H9 (cell line): Measurements from ENCODE around the gene PPP1R14B. TPM values are rescaled to one million over a fixed set of nuclear protein-coding genes. Genes with fewer than 3 reads are reported as not detected.

Source experiments
- DNase-seq: peaks from one replicate; pipeline ENCODE4 v3.0.0-alpha.2; 2017
- H2AFZ ChIP-seq: one replicate; pipeline ENCODE4 v1.6.1; 2013; ENCODE audit warnings: mild to moderate bottlenecking, low read length, control low read depth, moderate library complexity
- H2AK5ac ChIP-seq: 2 replicates; pipeline ENCODE4 v1.6.1; 2013; ENCODE audit warnings: low read length, control low read depth, mixed read lengths; ENCODE audit not compliant: insufficient read length
- H2BK120ac ChIP-seq: one replicate; pipeline ENCODE4 v1.6.1; 2013; ENCODE audit warnings: low read depth, mild to moderate bottlenecking, low read length, control low read depth, inconsistent platforms; ENCODE audit not compliant: poor library complexity, severe bottlenecking
- H2BK12ac ChIP-seq: 2 replicates; pipeline ENCODE4 v1.6.1; 2013; ENCODE audit warnings: low read length, control low read depth, mixed read lengths, low read depth; ENCODE audit not compliant: insufficient read length
- H2BK15ac ChIP-seq: 2 replicates; pipeline ENCODE4 v1.6.1; 2013; ENCODE audit warnings: low read depth, low read length, control low read depth
- H2BK20ac ChIP-seq: one replicate; pipeline ENCODE4 v1.6.1; 2013; ENCODE audit warnings: low read depth, mild to moderate bottlenecking, low read length, control low read depth, inconsistent platforms; ENCODE audit not compliant: poor library complexity, severe bottlenecking
- H2BK5ac ChIP-seq: 2 replicates; pipeline ENCODE4 v1.6.1; 2013; ENCODE audit warnings: low read length, control low read depth, mixed read lengths; ENCODE audit not compliant: insufficient read length
- H3K14ac ChIP-seq: 2 replicates; pipeline ENCODE4 v1.6.1; 2013; ENCODE audit warnings: low read length, control low read depth; ENCODE audit not compliant: insufficient read depth
- H3K18ac ChIP-seq: 2 replicates; pipeline ENCODE4 v1.6.1; 2013; ENCODE audit warnings: low read depth, mild to moderate bottlenecking, mixed read lengths, low read length, control low read depth; ENCODE audit not compliant: insufficient read length
- H3K23ac ChIP-seq: 2 replicates; pipeline ENCODE4 v1.6.1; 2013; ENCODE audit warnings: low read length, control low read depth, mixed read lengths, low read depth; ENCODE audit not compliant: insufficient read length
- H3K23me2 ChIP-seq: 2 replicates; pipeline ENCODE4 v1.6.1; 2013; ENCODE audit warnings: low read depth, mild to moderate bottlenecking, mixed read lengths, low read length, control low read depth; ENCODE audit not compliant: insufficient read length, poor library complexity, severe bottlenecking
- H3K27ac ChIP-seq: 2 replicates; pipeline ENCODE4 v1.5.1; 2013; ENCODE audit warnings: low read length, control low read depth, mixed read lengths, low read depth; ENCODE audit not compliant: insufficient read length
- H3K27me3 ChIP-seq: 2 replicates; pipeline ENCODE4 v1.6.1; 2013; ENCODE audit warnings: low read length, control low read depth, inconsistent platforms; ENCODE audit not compliant: insufficient read depth
- H3K4ac ChIP-seq: 2 replicates; pipeline ENCODE4 v1.6.1; 2013; ENCODE audit warnings: low read depth, mild to moderate bottlenecking, control low read depth, inconsistent platforms, low read length, moderate library complexity
- H3K4me1 ChIP-seq: 2 replicates; pipeline ENCODE4 v1.6.1; 2013; ENCODE audit warnings: low read length, control low read depth, inconsistent platforms; ENCODE audit not compliant: insufficient read depth
- H3K4me2 ChIP-seq: 2 replicates; pipeline ENCODE4 v1.6.1; 2013; ENCODE audit warnings: low read length, control low read depth, mixed read lengths; ENCODE audit not compliant: insufficient read length, insufficient read depth
- H3K56ac ChIP-seq: 2 replicates; pipeline ENCODE4 v1.6.1; 2013; ENCODE audit warnings: low read depth, mild to moderate bottlenecking, mixed read lengths, low read length, control low read depth; ENCODE audit not compliant: insufficient read length
- H3K79me1 ChIP-seq: 2 replicates; pipeline ENCODE4 v1.6.1; 2013; ENCODE audit warnings: low read depth, mild to moderate bottlenecking, moderate library complexity, low read length, control low read depth, inconsistent platforms; ENCODE audit not compliant: insufficient read depth, poor library complexity, severe bottlenecking
- H3K79me2 ChIP-seq: 2 replicates; pipeline ENCODE4 v1.6.1; 2013; ENCODE audit warnings: low read length, control low read depth, inconsistent platforms; ENCODE audit not compliant: insufficient read depth
- H3K9ac ChIP-seq: 2 replicates; pipeline ENCODE4 v1.6.1; 2013; ENCODE audit warnings: low read length, control low read depth, mixed read lengths; ENCODE audit not compliant: insufficient read length; ENCODE audit errors: extremely low read depth
- H3K9me3 ChIP-seq: one replicate; pipeline ENCODE4 v1.6.1; 2013; ENCODE audit warnings: low read depth, low read length, inconsistent platforms; ENCODE audit not compliant: control insufficient read depth
- H3T11ph ChIP-seq: one replicate; pipeline ENCODE4 v1.6.1; 2013; ENCODE audit warnings: mild to moderate bottlenecking, low read length, control low read depth, inconsistent platforms
- H4K20me1 ChIP-seq: one replicate; pipeline ENCODE4 v1.6.1; 2013; ENCODE audit not compliant: control insufficient read depth, insufficient read length, insufficient read depth
- H4K5ac ChIP-seq: 2 replicates; pipeline ENCODE4 v1.6.1; 2013; ENCODE audit warnings: low read depth, mild to moderate bottlenecking, mixed read lengths, low read length, control low read depth; ENCODE audit not compliant: insufficient read length
- H4K8ac ChIP-seq: replicated peaks from 2 replicates; pipeline ENCODE4 v1.6.1; 2013; ENCODE audit warnings: low read length, control low read depth, mixed read lengths, low read depth; ENCODE audit not compliant: insufficient read length
- H4K91ac ChIP-seq: 2 replicates; pipeline ENCODE4 v1.6.1; 2013; ENCODE audit warnings: low read depth, mild to moderate bottlenecking, moderate library complexity, mixed read lengths, low read length, control low read depth; ENCODE audit not compliant: insufficient read length
- H3K27ac Mint-ChIP-seq, 3 experiments: 2 replicates in 2 of 3; 3 replicates in 1 of 3; pipeline ENCODE4 v1.8.0; 2020 to 2021; ENCODE audit warnings: mixed read lengths in 3 of 3, mild to moderate bottlenecking in 1 of 3, moderate library complexity in 1 of 3
- H3K27me3 Mint-ChIP-seq: 2 replicates; pipeline ENCODE4 v1.8.0; 2021; ENCODE audit warnings: low read depth, mild to moderate bottlenecking, moderate library complexity, mixed read lengths
- H3K36me3 Mint-ChIP-seq, 3 experiments: 2 replicates in 2 of 3; 3 replicates in 1 of 3; pipeline ENCODE4 v1.8.0; 2020 to 2021; ENCODE audit warnings: low read depth in 3 of 3, mixed read lengths in 3 of 3; ENCODE audit not compliant: insufficient read depth in 1 of 3
- H3K4me1 Mint-ChIP-seq, 2 experiments: 2 replicates each; pipeline ENCODE4 v1.8.0; 2020; ENCODE audit warnings: mixed read lengths in 2 of 2
- H3K4me3 Mint-ChIP-seq, 2 experiments: 2 replicates in 1 of 2; 3 replicates in 1 of 2; pipeline ENCODE4 v1.8.0; 2020 to 2021; ENCODE audit warnings: mild to moderate bottlenecking in 2 of 2, mixed read lengths in 2 of 2, moderate library complexity in 1 of 2
- H3K9me3 Mint-ChIP-seq, 2 experiments: 2 replicates in 1 of 2; 3 replicates in 1 of 2; pipeline ENCODE4 v1.8.0; 2020; ENCODE audit warnings: mild to moderate bottlenecking in 2 of 2, mixed read lengths in 2 of 2, moderate library complexity in 1 of 2
- CTCF ChIP-seq: fragments of 200-600 bp; sonication (generic); conservative IDR thresholded peaks from 3 replicates; pipeline ENCODE4 v1.8.0; 2021; ENCODE audit warnings: antibody characterized with exemption, mild to moderate bottlenecking
- WGBS: extraction: QIAGEN DNeasy Blood & Tissue Kit; methylation state at CpG from one replicate; pipeline ENCODE4 v1.1.7; 2013; ENCODE audit warnings: missing lambda C conversion rate, low lambda C conversion rate, mixed read lengths; ENCODE audit not compliant: insufficient read length; ENCODE audit errors: extremely low coverage; 5-methylcytosine and 5-hydroxymethylcytosine counted together
- total RNA-seq: library from RNA; stranded (reverse); gene quantifications from 2 replicates; pipeline ENCODE4 v1.2.1, GENCODE V29; 2021

Gene PPP1R14B
- total RNA-seq, 1 experiment from 2014 or later = 358 TPM

GRCh38 chr11:64222651-64223000 is 24.1 kb downstream of the PPP1R14B start:
- no peak overlapping the region for H2AK5ac ChIP-seq
- DNase-seq = no peak
- no peaks in the 10 kb centered on the region for H3K79me2 ChIP-seq
- no peak overlapping the region for H3K4me3 Mint-ChIP-seq
- no peaks in the 10 kb centered on the region for H3K27me3 ChIP-seq
- H4K20me1 ChIP-seq = no peaks in the 10 kb centered on the region
- no peak overlapping the region for H2BK15ac ChIP-seq
- no peak overlapping the region for H3K14ac ChIP-seq
- H3K27ac Mint-ChIP-seq = no peak overlapping the region
- no peak overlapping the region for H2BK5ac ChIP-seq
- H3K23me2 ChIP-seq = peaks cover 15% of the 10 kb centered on the region
- H3K4me2 ChIP-seq = no peak overlapping the region
- no peaks in the 10 kb centered on the region for H3K9me3 Mint-ChIP-seq
- H2BK120ac ChIP-seq = no peak overlapping the region
- no peak overlapping the region for H4K91ac ChIP-seq
- H2AFZ ChIP-seq = no peak overlapping the region
- H3K4me1 ChIP-seq = no peaks in the 10 kb centered on the region
- H3T11ph ChIP-seq = no peak overlapping the region
- peaks cover 0 to 25% (median 14%) of the 10 kb centered on the region in 3 experiments; a peak in 5 of 7 replicates for H3K36me3 Mint-ChIP-seq
- peaks cover 15% of the 10 kb centered on the region in 2 experiments for H3K4me1 Mint-ChIP-seq
- H3K9ac ChIP-seq = no peak overlapping the region
- H3K23ac ChIP-seq = no peak overlapping the region
- H3K27me3 Mint-ChIP-seq = no peaks in the 10 kb centered on the region; the same call in 1 of the 2 replicates
- H3K27ac ChIP-seq = no peak overlapping the region
- H2BK12ac ChIP-seq = no peak overlapping the region
- H2BK20ac ChIP-seq = no peak overlapping the region
- no peak for TF ChIP-seq CTCF
- H3K9me3 ChIP-seq = no peaks in the 10 kb centered on the region
- H3K56ac ChIP-seq = no peak overlapping the region
- no peak overlapping the region for H4K8ac ChIP-seq
- no peak overlapping the region for H3K18ac ChIP-seq
- H4K5ac ChIP-seq = no peak overlapping the region
- H3K79me1 ChIP-seq = no peaks in the 10 kb centered on the region
- no peak overlapping the region for H3K4ac ChIP-seq
- WGBS = no CpG with 5 or more reads among the region's 9 CpGs
